PC-9 (cell line): Measurements from ENCODE around the gene PIGX. TPM values are rescaled to one million over a fixed set of nuclear protein-coding genes. Genes with fewer than 3 reads are reported as not detected.
A peak's percentile ranks its signal among the peaks of the same experiment; 100 is the strongest.

ENCODE experiments used
- BruUV-seq: library from RNA; stranded (reverse); fragments of 400-500 nt; replicated peaks from 2 replicates; lab custom pipeline; 2021; lab: Mats Ljungman, UMichigan
- CTCF ChIA-PET: fragments of 300-600 bp; sonication (Branson Sonifier 250); formaldehyde crosslinking; loops from one replicate; lab custom pipeline; 2022; ENCODE audit warnings: antibody characterized with exemption; lab: Charles Lee
- POLR2A ChIA-PET: fragments of 300-600 bp; sonication (Branson Sonifier 250); formaldehyde crosslinking; loops from one replicate; lab custom pipeline; 2022; ENCODE audit warnings: antibody characterized with exemption; ENCODE audit not compliant: unreplicated experiment; lab: Charles Lee
- DNase-seq, 2 experiments: peaks; one replicate each; pipeline versions ENCODE4 v3.0.0 to v3.0.0-alpha.2; 2015 to 2022; ENCODE audit warnings: mixed read lengths in 1 of 2
- H2AFZ ChIP-seq: fragments of 200-600 bp; sonication (generic); 2 replicates; pipeline ENCODE4 v1.8.1; 2017; ENCODE audit warnings: antibody characterized with exemption
- H3F3A ChIP-seq: fragments of 200-600 bp; sonication (generic); 2 replicates; pipeline ENCODE4 v1.8.1; 2017; ENCODE audit warnings: antibody characterized with exemption, mild to moderate bottlenecking, low read depth; ENCODE audit not compliant: insufficient read depth
- H3K27ac ChIP-seq: fragments of 200-600 bp; sonication (generic); 2 replicates; pipeline ENCODE4 v1.6.1; 2016; ENCODE audit warnings: mixed run types
- H3K27me3 ChIP-seq: fragments of 200-600 bp; sonication (generic); 2 replicates; pipeline ENCODE4 v1.6.1; 2016; ENCODE audit warnings: low read depth, mixed run types; ENCODE audit not compliant: insufficient read depth
- H3K36me3 ChIP-seq: fragments of 200-600 bp; sonication (generic); 2 replicates; pipeline ENCODE4 v1.6.1; 2016; ENCODE audit warnings: low read depth, mixed run types
- H3K4me1 ChIP-seq: fragments of 200-600 bp; sonication (generic); replicated peaks from 2 replicates; pipeline ENCODE4 v1.6.1; 2016; ENCODE audit warnings: mixed run types; ENCODE audit not compliant: insufficient read depth
- H3K4me2 ChIP-seq: fragments of 200-600 bp; sonication (generic); 2 replicates; pipeline ENCODE4 v1.6.1; 2017; ENCODE audit warnings: mixed run types
- H3K4me3 ChIP-seq: fragments of 200-600 bp; sonication (generic); 2 replicates; pipeline ENCODE4 v1.6.1; 2016; ENCODE audit warnings: mixed run types
- H3K79me2 ChIP-seq: fragments of 200-600 bp; sonication (generic); 2 replicates; pipeline ENCODE4 v1.6.1; 2017; ENCODE audit warnings: low read depth, mixed run types
- H3K9me2 ChIP-seq: fragments of 200-600 bp; sonication (generic); 2 replicates; pipeline ENCODE4 v1.8.1; 2017; ENCODE audit warnings: mild to moderate bottlenecking; ENCODE audit not compliant: insufficient read depth
- H3K9me3 ChIP-seq: fragments of 200-600 bp; sonication (generic); 2 replicates; pipeline ENCODE4 v1.8.1; 2016; ENCODE audit warnings: low read depth; ENCODE audit not compliant: insufficient read depth
- H4K20me1 ChIP-seq: fragments of 200-600 bp; sonication (generic); 2 replicates; pipeline ENCODE4 v1.8.1; 2017; ENCODE audit not compliant: insufficient read depth
- EZH2 ChIP-seq: fragments of 200-600 bp; sonication (generic); IDR thresholded peaks from 2 replicates; pipeline ENCODE4 v1.8.0; 2017; ENCODE audit warnings: antibody characterized with exemption, low read depth
- intact Hi-C: fragments of 100-400 bp; cut with micrococcal nuclease; formaldehyde crosslinking; loops from one replicate; pipeline ENCODE4 v1.10.0; 2022; ENCODE audit not compliant: unreplicated experiment
- total RNA-seq: library from RNA; stranded (reverse); gene quantifications from 2 replicates; pipeline ENCODE4 v1.2.3, GENCODE V29; 2021
- TF ChIP-seq, protein P1 (sequence below): fragments of 200-600 bp; sonication (generic); conservative IDR thresholded peaks from 2 replicates; pipeline ENCODE4 v1.6.1; 2017; ENCODE audit warnings: mixed run types, antibody characterized with exemption, mild to moderate bottlenecking, moderate library complexity

Gene PIGX
- total RNA-seq, 1 experiment from 2014 or later = 47.6 TPM

- Histone ChIP-seq H2AFZ (no peak overlapping the region), H3F3A (peaks cover 40% of the 10 kb centered on the region), H4K20me1 (peaks cover 5% of the 10 kb centered on the region; the same call in 1 of the 2 replicates), H3K27ac (peak overlapping the region; percentile 62), H3K4me2 (peak overlapping the region; percentile 40), H3K4me1 (peaks cover 36% of the 10 kb centered on the region), H3K9me2 (no peaks in the 10 kb centered on the region), H3K36me3 (peaks cover 24% of the 10 kb centered on the region; the same call in 1 of the 2 replicates), H3K4me3 (no peak overlapping the region), H3K27me3 (no peaks in the 10 kb centered on the region), H3K9me3 (no peaks in the 10 kb centered on the region), H3K79me2 (0 out of 2 replicates have a peak, but pooled peaks cover 7% of the 10 kb centered on the region)
- ChIA-PET CTCF (interaction anchor here (0.6 kb wide), 1 partner anchor 36 kb away, joined by 3 read pairs; no protein-coding TSS in a partner anchor), POLR2A (interaction anchor here (0.5 kb wide), 2 partner anchors 12 to 167 kb away, joined by 4 to 7 read pairs; partner anchors contain the start of gene PAK2)
- TF ChIP-seq EZH2 = no peak
- TF ChIP-seq, protein P1, sequence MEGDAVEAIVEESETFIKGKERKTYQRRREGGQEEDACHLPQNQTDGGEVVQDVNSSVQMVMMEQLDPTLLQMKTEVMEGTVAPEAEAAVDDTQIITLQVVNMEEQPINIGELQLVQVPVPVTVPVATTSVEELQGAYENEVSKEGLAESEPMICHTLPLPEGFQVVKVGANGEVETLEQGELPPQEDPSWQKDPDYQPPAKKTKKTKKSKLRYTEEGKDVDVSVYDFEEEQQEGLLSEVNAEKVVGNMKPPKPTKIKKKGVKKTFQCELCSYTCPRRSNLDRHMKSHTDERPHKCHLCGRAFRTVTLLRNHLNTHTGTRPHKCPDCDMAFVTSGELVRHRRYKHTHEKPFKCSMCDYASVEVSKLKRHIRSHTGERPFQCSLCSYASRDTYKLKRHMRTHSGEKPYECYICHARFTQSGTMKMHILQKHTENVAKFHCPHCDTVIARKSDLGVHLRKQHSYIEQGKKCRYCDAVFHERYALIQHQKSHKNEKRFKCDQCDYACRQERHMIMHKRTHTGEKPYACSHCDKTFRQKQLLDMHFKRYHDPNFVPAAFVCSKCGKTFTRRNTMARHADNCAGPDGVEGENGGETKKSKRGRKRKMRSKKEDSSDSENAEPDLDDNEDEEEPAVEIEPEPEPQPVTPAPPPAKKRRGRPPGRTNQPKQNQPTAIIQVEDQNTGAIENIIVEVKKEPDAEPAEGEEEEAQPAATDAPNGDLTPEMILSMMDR = no peak
- DNase-seq = peak; percentile 19 to 86
- intact Hi-C loops = no loop called here
- no TSS peak for BruUV-seq
These were observed 14.9 kb downstream of the PIGX start for GRCh38 chr3:196726788-196727675.

DNA sequence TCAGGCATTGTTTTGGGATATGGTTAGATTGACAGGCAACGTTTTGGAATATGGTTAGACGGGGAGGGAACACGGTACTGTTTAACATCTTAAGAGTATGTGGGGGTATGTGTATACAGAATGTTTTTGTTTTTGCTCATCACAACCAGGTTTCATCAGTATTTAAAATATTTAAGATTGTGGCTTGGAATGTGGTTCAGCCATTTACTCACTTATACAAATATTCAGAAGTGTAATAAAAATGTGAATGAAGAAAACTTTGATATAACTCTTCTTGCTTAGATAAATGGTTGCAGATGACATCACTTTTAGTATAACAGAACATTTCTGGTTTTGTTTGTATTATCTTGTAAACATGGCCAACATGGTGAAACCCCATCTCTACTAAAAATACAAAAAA lies 23.6 kb downstream of the PIGX start:
- no peak for DNase-seq
- no TSS peak for BruUV-seq
- intact Hi-C loops = no loop called here

More for the DNA sequence above, 23.6 kb downstream of the PIGX start:
- Histone ChIP-seq H4K20me1 (peaks cover under 1% of the 10 kb centered on the region; the same call in 1 of the 2 replicates), H3K79me2 (peaks cover 9% of the 10 kb centered on the region), H3K4me2 (no peak overlapping the region), H3K36me3 (0 out of 2 replicates have a peak, but pooled peaks cover 13% of the 10 kb centered on the region), H3K27me3 (no peaks in the 10 kb centered on the region), H3K9me2 (no peaks in the 10 kb centered on the region), H3F3A (peaks cover 19% of the 10 kb centered on the region; the same call in 1 of the 2 replicates), H3K27ac (no peak overlapping the region), H3K9me3 (no peaks in the 10 kb centered on the region), H2AFZ (no peak overlapping the region), H3K4me3 (no peak overlapping the region), H3K4me1 (no peaks in the 10 kb centered on the region)
- TF ChIP-seq, protein P1 = no peak
- no peak for TF ChIP-seq EZH2
- ChIA-PET CTCF (no interaction called here), POLR2A (no interaction called here)
